Thyroid gland (tissue), 4 donors: ENCODE results near the gene TM7SF3.

Source experiments
- CTCF ChIP-seq, 6 experiments: fragments of 200-600 bp in 3 of 6; fragments of 450-650 bp in 3 of 6; sonication (generic) in 3 of 6; IDR thresholded peaks; one replicate each; pipeline ENCODE4 v1.5.1; 2016 to 2019; ENCODE audit warnings: antibody characterized with exemption in 6 of 6, mild to moderate bottlenecking in 2 of 6, inconsistent platforms in 1 of 6, moderate library complexity in 1 of 6
- POLR2A ChIP-seq, 2 donors: fragments of 450-650 bp; IDR thresholded peaks; one replicate each; pipeline ENCODE4 v1.6.1; 2017; ENCODE audit warnings: antibody characterized with exemption in 2 of 2, mild to moderate bottlenecking in 2 of 2, moderate library complexity in 1 of 2

- TF ChIP-seq POLR2A (IDR thresholded peaks at IDR 0.05) (no peak), CTCF (IDR thresholded peaks at IDR 0.05) (no peak)
Observed at GRCh38 chr12:26941215-26941594, 73.0 kb downstream of the TM7SF3 start.
